Measurements from ENCODE around the gene METTL1. TPM values are rescaled to one million over a fixed set of nuclear protein-coding genes. Genes with fewer than 3 reads are reported as not detected.

The METTL1 gene
- total and polyA plus RNA-seq, 9 of the 15 experiments (the other 6 are each of a cell fraction or from before 2014, with no cell fraction given) = 12.6 to 65.9 (median 39.2) TPM

DNA sequence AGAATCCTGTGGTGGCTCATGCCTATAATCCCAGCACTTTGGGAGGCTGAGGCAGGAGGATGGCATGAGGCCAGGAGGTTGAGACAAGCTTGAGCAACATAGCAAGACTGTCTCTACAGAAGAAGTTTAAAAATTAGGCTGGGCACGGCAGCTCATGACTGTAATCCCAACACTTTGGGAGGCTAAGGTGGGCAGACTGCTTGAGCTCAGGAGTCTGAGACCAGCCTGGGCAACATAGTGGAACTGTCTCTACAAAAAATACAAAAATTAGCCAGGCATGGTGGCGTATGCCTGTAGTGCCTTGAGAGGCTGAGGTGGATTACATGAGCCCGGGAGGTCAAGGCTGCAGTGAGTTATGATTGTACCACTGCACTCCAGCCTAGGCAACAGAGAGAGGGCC, 4.0 kb downstream of the METTL1 start:
- H3K4me2 ChIP-seq (ENCODE audit: insufficient read depth, low read length) = no peak overlapping the region
- peaks cover 33% of the 10 kb centered on the region for H3K36me3 ChIP-seq (ENCODE audit: control insufficient read depth, insufficient read depth, low read length)
- intact Hi-C loops (cut with micrococcal nuclease) (no loop called here), in situ Hi-C loops (cut with MboI) (no loop called here)
- peaks cover 18% of the 10 kb centered on the region for H3K79me2 ChIP-seq (ENCODE audit: control insufficient read depth, insufficient read depth, low read length)
- 91% methylated on average over 3 of the region's 3 CpGs for WGBS (ENCODE audit: insufficient coverage, low coverage, missing lambda C conversion rate)
- H3K27me3 ChIP-seq (ENCODE audit: control insufficient read depth in 2 of 2, insufficient read depth in 2 of 2, low read length in 2 of 2) = no peaks in the 10 kb centered on the region
- POLR2A ChIA-PET = interaction anchor here (0.6 to 3.8 kb wide), 6 partner anchors 9 to 106 kb away, joined by 3 to 26 read pairs (median 4); partner anchors contain the start of gene CDK4
- H3K27ac ChIP-seq (ENCODE audit: extremely low read depth, low read depth, low read length) = no peak overlapping the region
- no peaks in the 10 kb centered on the region for H4K20me1 ChIP-seq (replicated peaks; ENCODE audit: control insufficient read depth, insufficient read depth, low read length)
- CTCF ChIA-PET (ENCODE audit: low intra/inter-chr PET ratio) = no interaction called here
- DNase-seq (ENCODE audit: extremely low read depth in 1 of 4, low spot score in 3 of 4) (no peak), ATAC-seq (no peak), FAIRE-seq (no peak)
- H3K4me1 ChIP-seq (replicated peaks in 1 of 2; ENCODE audit: control insufficient read depth in 2 of 2, insufficient read depth in 2 of 2, low read length in 2 of 2) = peaks cover 18 to 44% of the 10 kb centered on the region in 2 experiments
- TF ChIP-seq STAT5B (CRISPR knock-in tag; IDR thresholded peaks at IDR 0.05) (no peak), PRDM10 (IDR thresholded peaks at IDR 0.05; ENCODE audit: partially characterized antibody) (no peak)
- H3K4me3 ChIP-seq = no peak overlapping the region
- H3K9me3 ChIP-seq (replicated peaks; ENCODE audit: control insufficient read depth, insufficient read depth, low read depth, low read length) = no peaks in the 10 kb centered on the region
- BruUV-seq (replicated peaks) = no TSS peak
- no peak overlapping the region for H3K9ac ChIP-seq (ENCODE audit: insufficient read depth in 1 of 2, low read depth in 2 of 2, low read length in 2 of 2)
- H3K9me1 ChIP-seq (ENCODE audit: control insufficient read depth, insufficient read depth, low read length) = no peaks in the 10 kb centered on the region
- no peak overlapping the region for H2AFZ ChIP-seq (ENCODE audit: low read depth, low read length)

Measured in K562 (cell line).